Activated CD8-positive, alpha-beta T cell treated with anti-CD3 and anti-CD28 coated beads for 36 hours (primary cell): Measurements from ENCODE around the gene TMEM233. TPM values are rescaled to one million over a fixed set of nuclear protein-coding genes. Genes with fewer than 3 reads are reported as not detected.

Experiments used
- ATAC-seq: fragments of 200-7000 bp; cut with Tn5 transposase; one replicate; pipeline ENCODE4 v1.10.0; 2021; ENCODE audit warnings: mild to moderate bottlenecking, moderate library complexity
- CTCF ChIA-PET: fragments of 350-600 bp; sonication (Branson Sonifier 250); formaldehyde crosslinking; loops from one replicate; lab custom pipeline; 2021; ENCODE audit warnings: antibody characterized with exemption; lab: Charles Lee
- POLR2A ChIA-PET: fragments of 350-600 bp; sonication (Branson Sonifier 250); formaldehyde crosslinking; loops from one replicate; lab custom pipeline; 2021; ENCODE audit warnings: antibody characterized with exemption; lab: Charles Lee
- DNase-seq: peaks from one replicate; pipeline ENCODE4 v3.0.0-alpha.2; 2020
- H3K27ac Mint-ChIP-seq: one replicate; pipeline ENCODE4 v1.8.0; 2021; ENCODE audit warnings: mild to moderate bottlenecking, mixed read lengths
- H3K27me3 Mint-ChIP-seq: one replicate; pipeline ENCODE4 v1.8.0; 2021; ENCODE audit warnings: mixed read lengths
- H3K36me3 Mint-ChIP-seq: one replicate; pipeline ENCODE4 v1.8.0; 2021; ENCODE audit warnings: low read depth, mixed read lengths
- H3K4me1 Mint-ChIP-seq: one replicate; pipeline ENCODE4 v1.8.0; 2021; ENCODE audit warnings: low read depth, mixed read lengths
- H3K4me3 Mint-ChIP-seq: one replicate; pipeline ENCODE4 v1.8.0; 2021; ENCODE audit warnings: mild to moderate bottlenecking, moderate library complexity, mixed read lengths
- H3K9me3 Mint-ChIP-seq: one replicate; pipeline ENCODE4 v1.8.0; 2021; ENCODE audit warnings: mixed read lengths
- CTCF ChIP-seq: fragments of 200-600 bp; IDR thresholded peaks from one replicate; pipeline ENCODE4 v1.8.0; 2022; ENCODE audit warnings: antibody characterized with exemption, mild to moderate bottlenecking
- intact Hi-C: fragments of 100-400 bp; cut with micrococcal nuclease; formaldehyde crosslinking; loops from one replicate; pipeline ENCODE4 v1.10.0; 2022
- total RNA-seq, 2 experiments: library from RNA; stranded (reverse); gene quantifications; one replicate each; pipeline ENCODE4 v1.2.3, GENCODE V29; 2021

TMEM233 gene
- total RNA-seq, 2 experiments from 2014 or later, result not detected

- no peak overlapping the region for H3K4me3 Mint-ChIP-seq
- ATAC-seq (no peak), DNase-seq (no peak)
- ChIA-PET CTCF (no interaction called here), POLR2A (no interaction called here)
- H3K27me3 Mint-ChIP-seq, result peaks cover 60% of the 10 kb centered on the region
- H3K4me1 Mint-ChIP-seq, result peaks cover 15% of the 10 kb centered on the region
- intact Hi-C loops, result no loop called here
- no peaks in the 10 kb centered on the region for H3K36me3 Mint-ChIP-seq
- TF ChIP-seq CTCF, result no peak
- no peak overlapping the region for H3K27ac Mint-ChIP-seq
- H3K9me3 Mint-ChIP-seq, result no peaks in the 10 kb centered on the region
Measured at GRCh38 chr12:119592232-119592631, 1.3 kb upstream of the TMEM233 start.

DNA sequence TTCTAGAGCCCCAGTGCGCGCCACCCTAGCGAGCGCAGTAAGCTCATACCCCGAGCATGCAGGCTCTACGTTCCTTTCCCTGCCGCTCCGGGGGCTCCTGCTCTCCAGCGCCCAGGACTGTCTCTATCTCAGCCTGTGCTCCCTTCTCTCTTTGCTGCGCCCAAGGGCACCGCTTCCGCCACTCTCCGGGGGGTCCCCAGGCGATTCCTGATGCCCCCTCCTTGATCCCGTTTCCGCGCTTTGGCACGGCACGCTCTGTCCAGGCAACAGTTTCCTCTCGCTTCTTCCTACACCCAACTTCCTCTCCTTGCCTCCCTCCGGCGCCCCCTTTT is 791 bp downstream of the TMEM233 start:
- ChIA-PET CTCF (no interaction called here), POLR2A (no interaction called here)
- Mint-ChIP-seq H3K9me3 (no peaks in the 10 kb centered on the region), H3K4me1 (peaks cover 15% of the 10 kb centered on the region), H3K27ac (no peak overlapping the region), H3K36me3 (no peaks in the 10 kb centered on the region), H3K4me3 (no peak overlapping the region), H3K27me3 (peaks cover 63% of the 10 kb centered on the region)
- no peak for TF ChIP-seq CTCF
- ATAC-seq (no peak), DNase-seq (no peak)
- intact Hi-C loops, result no loop called here

DNA sequence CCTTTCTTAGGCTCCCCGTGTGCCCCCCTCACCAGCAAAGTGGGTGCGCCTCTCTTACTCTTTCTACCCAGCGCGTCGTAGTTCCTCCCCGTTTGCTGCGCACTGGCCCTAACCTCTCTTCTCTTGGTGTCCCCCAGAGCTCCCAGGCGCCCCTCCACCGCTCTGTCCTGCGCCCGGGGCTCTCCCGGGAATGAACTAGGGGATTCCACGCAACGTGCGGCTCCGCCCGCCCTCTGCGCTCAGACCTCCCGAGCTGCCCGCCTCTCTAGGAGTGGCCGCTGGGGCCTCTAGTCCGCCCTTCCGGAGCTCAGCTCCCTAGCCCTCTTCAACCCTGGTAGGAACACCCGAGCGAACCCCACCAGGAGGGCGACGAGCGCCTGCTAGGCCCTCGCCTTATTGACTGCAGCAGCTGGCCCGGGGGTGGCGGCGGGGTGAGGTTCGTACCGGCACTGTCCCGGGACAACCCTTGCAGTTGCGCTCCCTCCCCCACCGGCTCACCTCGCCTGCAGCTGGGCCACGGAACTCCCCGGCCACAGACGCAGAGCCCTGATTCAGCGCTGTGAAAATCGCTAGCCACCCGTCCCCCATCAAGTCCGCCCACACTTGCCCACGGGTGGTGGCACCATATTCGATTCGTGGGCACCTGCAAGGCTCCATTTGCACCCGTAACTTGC is 1.3 kb downstream of the TMEM233 start:
- POLR2A ChIA-PET, result no interaction called here
- no peak for TF ChIP-seq CTCF
- DNase-seq (peak; percentile 6), ATAC-seq (no peak)
- Mint-ChIP-seq H3K27me3 (peaks cover 66% of the 10 kb centered on the region), H3K9me3 (no peaks in the 10 kb centered on the region), H3K36me3 (no peaks in the 10 kb centered on the region), H3K4me1 (peaks cover 15% of the 10 kb centered on the region), H3K4me3 (no peak overlapping the region), H3K27ac (no peak overlapping the region)
- CTCF ChIA-PET, result no interaction called here
- intact Hi-C loops, result no loop called here

DNA sequence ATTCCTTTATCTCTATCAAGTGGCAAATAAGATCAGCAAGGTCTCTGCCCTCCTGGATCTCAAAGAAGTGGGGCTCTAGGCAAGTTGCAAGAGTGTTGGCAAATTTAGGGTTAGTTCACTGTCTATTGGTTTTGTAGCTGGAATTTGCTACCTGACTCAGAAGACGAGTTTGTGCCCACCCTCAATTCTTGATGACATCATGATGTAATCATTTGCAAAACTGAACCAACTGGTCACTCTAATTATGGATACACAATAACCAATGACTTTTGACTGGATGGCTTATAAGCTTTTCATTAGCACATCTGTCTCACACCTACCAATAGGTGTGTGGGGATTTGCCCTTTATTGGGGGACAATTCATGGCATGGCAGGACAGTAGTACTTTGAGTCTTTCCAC is 4.6 kb downstream of the TMEM233 start:
- peaks cover 15% of the 10 kb centered on the region for H3K4me1 Mint-ChIP-seq
- no peaks in the 10 kb centered on the region for H3K36me3 Mint-ChIP-seq
- ChIA-PET POLR2A (no interaction called here), CTCF (interaction anchor here (1.1 to 1.4 kb wide), 4 partner anchors 8 to 53 kb away, joined by 3 to 5 read pairs (median 4); no protein-coding TSS in a partner anchor)
- intact Hi-C loops, result no loop called here
- H3K9me3 Mint-ChIP-seq, result no peaks in the 10 kb centered on the region
- no peak for DNase-seq
- H3K27me3 Mint-ChIP-seq, result peaks cover 58% of the 10 kb centered on the region
- H3K27ac Mint-ChIP-seq, result no peak overlapping the region
- no peak for ATAC-seq
- TF ChIP-seq CTCF, result no peak
- H3K4me3 Mint-ChIP-seq, result no peak overlapping the region

GRCh38 chr12:119601877-119602733 is 8.5 kb downstream of the TMEM233 start:
- ATAC-seq (no peak), DNase-seq (no peak)
- CTCF ChIA-PET, result no interaction called here
- no peak overlapping the region for H3K27ac Mint-ChIP-seq
- H3K27me3 Mint-ChIP-seq, result peaks cover 32% of the 10 kb centered on the region
- no peaks in the 10 kb centered on the region for H3K9me3 Mint-ChIP-seq
- POLR2A ChIA-PET, result no interaction called here
- H3K36me3 Mint-ChIP-seq, result no peaks in the 10 kb centered on the region
- intact Hi-C loops, result no loop called here
- TF ChIP-seq CTCF, result no peak
- no peak overlapping the region for H3K4me3 Mint-ChIP-seq
- H3K4me1 Mint-ChIP-seq, result no peaks in the 10 kb centered on the region
